Esophagus muscularis mucosa (tissue), 3 donors: Measurements from ENCODE around the gene BST1.

Source experiments
- CTCF ChIP-seq, 3 experiments: fragments of 200-600 bp in 2 of 3; fragments of 450-650 bp in 1 of 3; sonication (generic) in 2 of 3; IDR thresholded peaks; one replicate each; pipeline ENCODE4 v1.5.1; 2017 to 2019; ENCODE audit warnings: antibody characterized with exemption in 3 of 3, mild to moderate bottlenecking in 2 of 3, moderate library complexity in 1 of 3
- POLR2A ChIP-seq: fragments of 450-650 bp; IDR thresholded peaks from one replicate; pipeline ENCODE4 v1.6.1; 2017; ENCODE audit warnings: antibody characterized with exemption, moderate library complexity, mild to moderate bottlenecking, low read depth
- POLR2AphosphoS5 ChIP-seq, 2 donors: sonication (generic); formaldehyde crosslinking; IDR thresholded peaks; one replicate each; pipeline ENCODE4 v1.6.1; 2017; ENCODE audit warnings: antibody characterized with exemption in 2 of 2

DNA sequence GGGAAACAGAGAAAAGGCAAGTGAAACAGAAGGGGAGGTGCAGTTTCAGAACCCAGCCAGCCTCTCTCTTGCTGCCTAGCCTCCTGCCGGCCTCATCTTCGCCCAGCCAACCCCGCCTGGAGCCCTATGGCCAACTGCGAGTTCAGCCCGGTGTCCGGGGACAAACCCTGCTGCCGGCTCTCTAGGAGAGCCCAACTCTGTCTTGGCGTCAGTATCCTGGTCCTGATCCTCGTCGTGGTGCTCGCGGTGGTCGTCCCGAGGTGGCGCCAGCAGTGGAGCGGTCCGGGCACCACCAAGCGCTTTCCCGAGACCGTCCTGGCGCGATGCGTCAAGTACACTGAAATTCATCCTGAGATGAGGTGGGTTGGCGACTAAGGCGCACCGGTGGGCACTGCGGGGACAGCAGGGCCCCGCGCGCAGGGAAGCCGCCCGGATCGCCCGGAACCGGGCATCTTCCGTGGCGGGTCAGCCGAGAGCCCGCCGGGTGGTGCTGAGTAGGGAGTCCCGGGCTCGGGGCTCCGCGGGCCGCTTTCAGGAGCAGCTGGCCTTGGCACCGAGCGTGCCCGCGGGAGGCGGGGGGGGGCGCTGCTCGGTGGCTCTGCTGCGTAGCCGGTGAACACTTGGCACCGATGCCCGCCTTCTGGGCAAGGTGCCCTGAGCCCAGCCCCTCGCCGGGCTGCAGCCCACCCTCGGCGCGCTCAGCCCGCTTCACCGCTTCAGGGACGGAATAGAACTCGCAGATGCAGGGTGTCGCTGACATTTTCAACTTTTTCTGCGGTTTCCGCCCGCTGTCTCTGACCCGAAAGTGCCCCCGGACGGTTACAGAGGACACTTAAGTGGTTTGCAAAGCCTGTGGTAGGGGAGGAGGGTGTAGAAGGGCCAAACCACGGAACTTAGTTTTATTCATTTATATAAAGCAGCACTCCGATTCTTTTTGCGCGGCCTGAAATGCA, 75.7 kb downstream of the BST1 start, which contains the start of gene CD38:
- no peak for TF ChIP-seq CTCF (IDR thresholded peaks at IDR 0.05)
- TF ChIP-seq POLR2A = no peak
- no peak for TF ChIP-seq POLR2AphosphoS5 (IDR thresholded peaks at IDR 0.05)
